ENCODE data around the gene DHRS2.
A peak's percentile ranks its signal among the peaks of the same experiment; 100 is the strongest.

DHRS2 gene

GRCh38 chr14:23648764-23649460, 12.7 kb downstream of the DHRS2 start:
- no peak for DNase-seq (ENCODE audit: low spot score)

- no peak for DNase-seq (ENCODE audit: low spot score)
Measured at GRCh38 chr14:23650506-23650905, 14.3 kb downstream of the DHRS2 start.

DNA sequence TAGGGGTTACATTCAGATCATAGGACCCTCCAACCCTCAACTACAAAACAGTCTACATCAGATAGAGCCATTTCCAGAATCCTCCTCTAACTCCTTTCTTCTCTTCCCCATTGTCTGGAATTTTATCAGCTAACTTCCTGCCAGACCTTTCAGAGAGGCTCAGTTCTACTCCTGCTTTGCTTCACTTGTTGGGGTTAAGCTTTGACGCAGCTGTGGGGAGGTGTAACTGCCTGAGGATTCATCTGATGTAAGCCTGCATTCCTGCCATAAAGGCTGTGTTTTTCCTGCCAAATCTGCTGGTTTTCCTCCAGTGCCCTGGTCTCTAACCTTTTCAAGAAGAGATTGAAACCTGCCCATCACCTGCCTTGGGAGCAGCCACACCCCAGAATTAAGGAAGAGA, 16.9 kb downstream of the DHRS2 start:
- DNase-seq (ENCODE audit: low spot score) = no peak

DNA sequence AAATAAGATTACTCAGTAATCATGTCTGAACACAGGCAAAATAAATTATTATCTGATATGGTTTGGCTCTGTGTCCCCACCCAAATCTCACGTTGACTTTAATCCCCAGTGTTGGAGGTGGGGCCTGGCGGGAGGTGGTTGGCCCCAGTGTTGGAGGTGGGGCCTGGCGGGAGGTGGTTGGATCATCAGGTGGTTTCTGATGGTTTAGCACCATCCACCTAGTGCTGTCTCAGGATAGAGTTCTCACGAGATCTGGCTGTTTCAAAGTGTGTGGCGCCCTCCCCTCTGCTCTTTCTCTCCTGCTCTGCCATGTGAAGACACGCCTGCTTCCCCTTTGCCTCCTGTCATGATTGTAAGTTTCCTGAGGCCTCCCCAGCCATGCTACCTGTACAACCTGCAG, 18.1 kb downstream of the DHRS2 start:
- DNase-seq (ENCODE audit: low spot score) = no peak

- no peak for DNase-seq (ENCODE audit: low spot score)
Measured at GRCh38 chr14:23657959-23658470, 21.9 kb downstream of the DHRS2 start.

GRCh38 chr14:23660290-23661226, 24.4 kb downstream of the DHRS2 start:
- DNase-seq (ENCODE audit: low spot score) = no peak

DNA sequence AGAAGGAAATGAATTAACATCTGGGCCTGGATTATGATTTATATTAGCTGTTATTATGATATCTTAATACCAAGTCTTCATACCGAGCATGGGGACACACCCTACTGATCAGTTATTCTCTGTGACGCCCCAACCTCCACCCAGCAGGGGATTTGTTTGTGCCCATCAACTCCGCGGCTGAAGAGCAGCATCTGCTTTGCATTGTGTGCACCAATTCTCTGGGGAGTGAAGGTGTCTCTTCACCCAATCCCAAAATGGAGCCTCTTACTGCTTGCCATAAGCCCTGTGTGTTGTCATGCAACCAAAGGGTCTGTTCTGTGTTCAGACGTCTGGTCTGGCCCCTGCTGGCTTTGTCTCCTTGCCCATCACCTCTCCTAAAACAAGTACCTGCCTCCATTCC, 25.4 kb downstream of the DHRS2 start:
- no peak for DNase-seq (ENCODE audit: low spot score)

- no peak for DNase-seq (ENCODE audit: low spot score)
Measured at GRCh38 chr14:23663127-23663526, 27.0 kb downstream of the DHRS2 start.

- peak; percentile 21 for DNase-seq (ENCODE audit: low spot score)
Measured at GRCh38 chr14:23663711-23664110, 27.5 kb downstream of the DHRS2 start.

DNA sequence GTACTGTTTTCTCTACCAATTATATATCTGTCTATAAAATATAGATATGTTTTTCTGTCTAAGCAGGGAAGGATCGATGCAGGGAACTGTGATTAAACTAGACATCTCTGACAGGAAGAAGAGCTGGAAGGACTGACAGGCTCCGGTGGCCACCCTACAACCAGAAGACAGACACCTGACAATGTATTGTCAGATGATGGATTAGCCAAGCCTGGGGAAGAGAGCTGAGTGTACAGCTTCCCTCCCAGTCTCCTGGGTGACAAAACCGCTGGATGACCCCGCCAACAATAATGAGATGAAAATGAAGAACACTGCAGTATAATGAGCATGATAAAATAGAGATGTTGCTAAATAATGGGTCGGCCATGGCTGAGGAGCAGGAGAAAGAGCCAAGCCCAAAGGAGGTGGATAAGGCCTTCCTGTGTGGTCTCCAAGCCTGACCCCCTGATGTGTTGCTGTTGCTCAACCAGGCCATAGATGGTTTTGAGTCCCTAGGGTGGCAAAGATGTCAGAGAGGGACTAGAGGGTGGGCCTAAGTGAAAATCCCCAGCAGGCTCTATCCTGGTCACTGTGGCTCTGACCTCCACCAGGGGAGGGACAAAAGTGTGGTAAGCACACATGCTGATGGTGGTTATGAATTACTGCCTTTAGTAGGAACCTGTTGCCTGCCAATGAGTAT, 28.2 kb downstream of the DHRS2 start:
- DNase-seq (ENCODE audit: low spot score) = peak; percentile 28

DNA sequence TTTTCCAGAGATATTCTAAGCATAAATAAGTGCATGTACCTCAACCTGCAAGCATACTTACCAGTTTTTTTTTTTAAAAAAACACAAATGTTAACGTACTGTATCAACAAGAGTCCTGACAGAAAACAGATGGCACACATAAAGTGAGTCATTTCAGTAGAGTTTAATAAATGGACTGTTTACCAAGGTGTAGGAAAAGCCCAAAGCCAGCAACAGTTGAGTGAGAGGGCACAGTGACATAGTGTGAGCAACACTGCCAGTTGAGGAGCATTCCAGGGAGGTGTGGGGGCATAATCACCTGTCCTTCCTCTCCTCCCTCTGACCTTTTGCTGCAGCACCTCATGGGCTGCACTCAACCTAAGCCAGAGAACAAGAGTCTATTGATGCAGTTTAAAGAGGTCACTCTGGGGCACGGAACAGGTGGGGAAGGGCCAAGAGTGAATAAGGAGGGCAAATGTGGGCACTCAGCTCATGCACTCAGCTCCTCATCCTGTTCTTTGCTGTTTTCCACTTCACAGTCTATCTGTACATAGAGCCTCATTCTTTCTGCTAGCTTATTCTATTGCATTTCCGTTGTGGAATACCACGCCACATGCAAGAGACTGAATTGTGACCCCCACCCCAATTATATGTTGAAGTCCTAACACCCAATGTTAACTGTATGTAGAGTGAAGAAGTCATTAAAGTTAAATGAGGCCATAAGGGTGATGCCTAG, 29.3 kb downstream of the DHRS2 start:
- peak; percentile 16 for DNase-seq (ENCODE audit: low spot score)

GRCh38 chr14:23667134-23667533, 31.0 kb downstream of the DHRS2 start:
- DNase-seq (ENCODE audit: low spot score) = peak; percentile 8

DNA sequence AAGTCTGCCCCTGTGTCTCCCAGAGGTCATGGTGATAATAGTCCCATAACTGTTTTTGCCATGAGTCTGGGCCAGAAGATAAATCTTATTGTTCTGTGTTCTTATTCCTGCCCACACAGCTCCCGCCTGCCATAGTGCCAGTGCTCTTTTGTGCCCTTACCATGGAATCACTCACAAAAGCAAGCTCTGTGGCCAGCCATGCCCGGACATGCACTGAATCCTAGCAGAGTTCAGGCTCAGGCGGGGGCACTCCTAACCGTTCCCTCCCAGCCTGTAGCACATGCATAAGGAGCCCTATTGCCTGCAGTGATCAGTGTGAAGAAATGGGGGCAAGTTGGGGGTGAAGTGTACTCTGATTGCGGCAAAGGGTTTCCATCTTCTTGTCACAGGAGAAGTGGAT, 33.3 kb downstream of the DHRS2 start:
- peak; percentile 32 for DNase-seq (ENCODE audit: low spot score)

DNA sequence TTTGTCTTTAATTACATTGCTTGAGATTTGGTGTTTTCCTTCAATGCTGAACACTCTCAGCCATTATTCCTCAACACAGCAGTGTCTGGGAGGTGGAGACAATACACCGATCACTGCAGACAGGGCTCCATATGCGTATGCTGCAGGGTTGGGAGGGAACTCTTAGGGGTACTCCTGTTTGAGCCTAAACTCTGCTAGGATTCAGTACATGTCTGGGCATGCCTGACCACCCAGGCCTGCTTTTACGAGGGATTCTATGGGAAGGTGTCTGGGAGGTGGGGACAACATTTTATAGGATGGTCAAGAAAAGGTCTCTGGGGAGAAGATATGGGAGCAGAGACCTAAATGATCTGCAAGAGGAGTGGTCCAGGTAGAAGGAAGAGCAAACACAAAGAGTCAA, 34.3 kb downstream of the DHRS2 start:
- peak; percentile 17 for DNase-seq (ENCODE audit: low spot score)

- DNase-seq (ENCODE audit: low spot score) = peak; percentile 6
Measured at GRCh38 chr14:23672200-23672599, 36.0 kb downstream of the DHRS2 start.

- no peak for DNase-seq (ENCODE audit: low spot score)
Measured at GRCh38 chr14:23675337-23675736, 39.2 kb downstream of the DHRS2 start.

DNA sequence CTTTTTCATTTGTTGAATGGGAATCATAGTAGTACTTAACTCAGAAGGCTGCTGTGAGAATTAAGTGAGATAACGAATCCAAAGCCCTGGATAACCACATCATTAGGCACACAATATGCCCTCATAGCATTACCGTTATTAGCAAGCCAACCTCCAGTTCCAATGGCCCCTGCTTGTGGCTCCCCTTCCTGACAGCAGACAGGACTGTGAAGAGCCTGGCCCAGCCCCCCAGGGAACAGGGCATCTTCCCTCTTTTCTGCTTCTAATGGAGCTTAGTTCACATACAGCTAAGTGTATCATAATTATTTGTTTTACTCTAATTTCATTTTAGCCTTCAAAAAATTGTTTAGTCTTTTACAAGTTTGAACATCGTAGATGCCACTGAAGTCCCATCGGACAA, 39.7 kb downstream of the DHRS2 start:
- DNase-seq (ENCODE audit: low spot score) = peak; percentile 23

DNA sequence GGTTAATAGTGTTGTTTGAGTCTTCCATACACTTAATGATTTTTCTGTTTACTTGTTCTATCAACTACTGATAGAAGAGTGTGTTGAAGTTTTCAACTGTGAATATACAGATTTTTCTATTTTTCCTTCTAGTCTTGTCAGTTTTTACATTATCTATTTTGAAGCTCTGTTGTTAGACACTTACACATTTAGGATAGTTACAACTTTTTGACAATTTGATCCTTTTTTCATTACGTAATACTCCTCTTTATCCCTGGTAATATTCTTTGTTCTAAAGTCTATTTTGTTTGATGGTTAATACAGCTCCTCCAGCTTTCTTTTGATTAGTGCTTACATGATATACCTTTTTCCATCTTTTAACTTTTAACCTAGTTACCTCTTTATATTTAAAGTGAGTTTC, 45.2 kb downstream of the DHRS2 start:
- DNase-seq (ENCODE audit: low spot score) = no peak

GRCh38 chr14:23689709-23690514, 53.7 kb downstream of the DHRS2 start:
- DNase-seq (ENCODE audit: low spot score) = peak; percentile 5

DNA sequence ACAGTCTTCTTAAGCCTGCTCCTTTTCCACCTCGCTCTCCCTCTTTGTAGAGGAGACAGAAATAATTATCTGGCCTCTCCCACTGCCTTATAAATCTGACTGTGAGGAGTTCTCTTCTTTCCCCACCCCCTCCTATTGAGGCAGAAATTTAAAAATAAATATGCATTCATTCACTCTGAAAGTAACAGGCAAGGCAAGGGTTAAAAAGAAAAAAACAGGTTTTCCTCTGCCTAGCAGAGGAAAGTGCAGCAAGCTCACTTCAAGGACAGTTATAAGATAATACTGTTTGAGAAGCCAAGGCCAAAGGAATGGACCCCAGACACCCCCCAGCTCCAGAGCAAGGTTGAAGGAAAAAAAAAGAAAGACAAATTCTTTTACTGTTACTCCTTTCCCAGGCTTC, 56.3 kb downstream of the DHRS2 start:
- DNase-seq (ENCODE audit: low spot score) = no peak

DNA sequence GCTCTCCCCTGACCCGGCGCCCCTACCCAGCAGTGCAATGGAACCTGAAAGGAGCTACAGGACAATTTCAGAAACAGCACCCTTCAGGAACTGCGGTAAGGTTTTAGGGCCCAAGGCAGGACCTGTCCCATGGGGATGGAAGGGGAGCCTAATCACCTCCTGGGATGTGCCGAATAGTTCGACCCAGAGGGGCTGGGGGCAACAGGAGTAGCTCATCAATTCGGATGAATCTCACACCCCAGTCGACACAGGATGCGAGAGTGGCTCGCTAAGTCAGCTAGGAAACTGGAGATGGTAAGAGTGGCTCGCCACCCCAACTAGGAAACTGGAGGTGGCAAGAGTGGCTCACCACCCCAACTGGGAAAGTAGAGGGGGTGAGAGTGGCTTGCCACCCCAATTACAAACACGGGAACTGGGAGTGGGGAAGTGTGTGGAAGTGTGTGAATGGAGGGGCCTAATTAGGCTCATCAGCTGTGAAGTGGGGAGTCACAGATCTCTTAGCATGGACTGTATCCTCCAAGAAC, 57.1 kb downstream of the DHRS2 start:
- no peak for DNase-seq (ENCODE audit: low spot score)

Data from ecto neural progenitor cell (in vitro differentiated cells).